K562 (cell line): Measurements from ENCODE around the gene GRM5. TPM values are rescaled to one million over a fixed set of nuclear protein-coding genes. Genes with fewer than 3 reads are reported as not detected.

Source experiments
- ATAC-seq: fragments of 200-7000 bp; cut with Tn5 transposase; 3 replicates; pipeline ENCODE4 v1.9.1; 2020; ENCODE audit warnings: moderate library complexity
- BruUV-seq: library from RNA; stranded (reverse); fragments of 400-500 nt; replicated peaks from 2 replicates; lab custom pipeline; 2021; lab: Mats Ljungman, UMichigan
- CTCF ChIA-PET: fragments of 300-600 bp; formaldehyde crosslinking; extraction: SDS; loops from one replicate; lab custom pipeline; 2021; ENCODE audit warnings: low intra/inter-chr PET ratio; lab: Yijun Ruan, JAX
- POLR2A ChIA-PET: fragments of 300-600, 350-650 bp; sonication (Branson Sonifier 250); formaldehyde crosslinking; extraction: SDS; loops from one replicate; lab custom pipeline; 2021; ENCODE audit warnings: antibody characterized with exemption, inconsistent platforms; lab: Yijun Ruan, JAX
- DNase-seq, 4 experiments: peaks; one replicate each; pipeline versions ENCODE4 v3.0.0 to v3.0.0-alpha.2; 2011 to 2018; ENCODE audit warnings: low spot score in 3 of 4, mixed read lengths in 3 of 4; ENCODE audit errors: extremely low read depth in 1 of 4
- FAIRE-seq: peaks from 2 replicates; lab custom pipeline; 2011; peaks lifted over from hg19 to GRCh38; lab: Jason Lieb, UNC
- H2AFZ ChIP-seq: 2 replicates; pipeline ENCODE4 v1.6.0; 2011; ENCODE audit warnings: low read depth, low read length, control low read depth, inconsistent platforms
- H3K27ac ChIP-seq: fragments of 200-600 bp; 3 replicates; pipeline ENCODE4 v1.8.0; 2011; ENCODE audit warnings: low read depth, mild to moderate bottlenecking, control low read depth, inconsistent platforms, low read length, moderate library complexity, mixed read lengths; ENCODE audit errors: extremely low read depth
- H3K27me3 ChIP-seq, 2 experiments: fragments of 300-600 bp in 1 of 2; 2 replicates in 1 of 2; 3 replicates in 1 of 2; pipeline versions ENCODE4 v1.6.0 to v1.8.0; 2011; ENCODE audit warnings: inconsistent platforms in 2 of 2, low read length in 2 of 2, mild to moderate bottlenecking in 1 of 2, mixed read lengths in 1 of 2, moderate library complexity in 1 of 2; ENCODE audit not compliant: control insufficient read depth in 2 of 2, insufficient read depth in 2 of 2
- H3K36me3 ChIP-seq: fragments of 300-600 bp; 3 replicates; pipeline ENCODE4 v1.8.0; 2011; ENCODE audit warnings: mild to moderate bottlenecking, low read length, inconsistent platforms; ENCODE audit not compliant: control insufficient read depth, insufficient read depth
- H3K4me1 ChIP-seq, 2 experiments: fragments of 200-600 bp in 1 of 2; replicated peaks in 1 of 2; 2 replicates in 1 of 2; 3 replicates in 1 of 2; pipeline versions ENCODE4 v1.5.1 to v1.8.0; 2011; ENCODE audit warnings: inconsistent platforms in 2 of 2, low read length in 2 of 2, mild to moderate bottlenecking in 1 of 2, mixed read lengths in 1 of 2, moderate library complexity in 1 of 2; ENCODE audit not compliant: control insufficient read depth in 2 of 2, insufficient read depth in 2 of 2
- H3K4me2 ChIP-seq: 2 replicates; pipeline ENCODE4 v1.6.1; 2011; ENCODE audit warnings: low read length, control low read depth, inconsistent platforms, mixed read lengths; ENCODE audit not compliant: insufficient read depth
- H3K4me3 ChIP-seq: fragments of 200-600 bp; sonication (generic), shearing (Covaris generic); 2 replicates; pipeline ENCODE4 v1.5.1; 2016; ENCODE audit warnings: control low read depth, inconsistent platforms
- H3K79me2 ChIP-seq: fragments of 200-600 bp; 3 replicates; pipeline ENCODE4 v1.8.0; 2011; ENCODE audit warnings: low read length, inconsistent platforms; ENCODE audit not compliant: control insufficient read depth, insufficient read depth
- H3K9ac ChIP-seq, 2 experiments: 2 replicates each; pipeline versions ENCODE4 v1.6.0 to v1.6.1; 2011; ENCODE audit warnings: low read depth in 2 of 2, low read length in 2 of 2, control low read depth in 1 of 2, inconsistent platforms in 1 of 2, mild to moderate bottlenecking in 1 of 2, mixed read lengths in 1 of 2; ENCODE audit not compliant: insufficient read depth in 1 of 2
- H3K9me1 ChIP-seq: one replicate; pipeline ENCODE4 v1.6.0; 2011; ENCODE audit warnings: inconsistent platforms, mild to moderate bottlenecking, low read length, moderate library complexity; ENCODE audit not compliant: control insufficient read depth, insufficient read depth
- H3K9me3 ChIP-seq: replicated peaks from 2 replicates; pipeline ENCODE4 v1.5.1; 2011; ENCODE audit warnings: low read depth, low read length, inconsistent platforms; ENCODE audit not compliant: control insufficient read depth, insufficient read depth
- H4K20me1 ChIP-seq: replicated peaks from 2 replicates; pipeline ENCODE4 v1.6.1; 2011; ENCODE audit warnings: low read length, inconsistent platforms, mixed read lengths; ENCODE audit not compliant: control insufficient read depth, insufficient read depth
- ARID1B ChIP-seq: fragments of 450-650 bp; IDR thresholded peaks from 2 replicates; pipeline ENCODE4 v1.6.1; 2016; ENCODE audit warnings: antibody characterized with exemption, mild to moderate bottlenecking, inconsistent platforms
- ATF6 ChIP-seq: sonication (generic); formaldehyde crosslinking; IDR thresholded peaks from 2 replicates; pipeline ENCODE4 v1.4.0; 2020; ENCODE audit warnings: mild to moderate bottlenecking, missing genetic modification reagents
- C11orf30 ChIP-seq: fragments of 450-650 bp; IDR thresholded peaks from 2 replicates; pipeline ENCODE4 v1.6.1; 2016; ENCODE audit warnings: low read depth, mild to moderate bottlenecking
- CHAMP1 ChIP-seq: fragments of 450-650 bp; IDR thresholded peaks from 2 replicates; pipeline ENCODE4 v1.6.1; 2016; ENCODE audit warnings: mild to moderate bottlenecking
- COPS2 ChIP-seq: fragments of 450-650 bp; conservative IDR thresholded peaks from 2 replicates; pipeline ENCODE4 v1.6.1; 2016; ENCODE audit warnings: mild to moderate bottlenecking, moderate library complexity
- FOXK2 ChIP-seq, 2 experiments: fragments of 450-650 bp; IDR thresholded peaks in 1 of 2; conservative IDR thresholded peaks in 1 of 2; 2 replicates each; pipeline ENCODE4 v1.6.1; 2016; ENCODE audit warnings: low read depth in 2 of 2, mild to moderate bottlenecking in 1 of 2
- HBP1 ChIP-seq: fragments of 450-650 bp; formaldehyde crosslinking; IDR thresholded peaks from 2 replicates; pipeline ENCODE4 v1.4.0; 2022; ENCODE audit warnings: missing genetic modification characterization
- XRCC5 ChIP-seq: fragments of 200-400 bp; formaldehyde crosslinking; IDR thresholded peaks from 2 replicates; pipeline ENCODE4 v1.6.1; 2017; ENCODE audit warnings: low read depth, mild to moderate bottlenecking, low read length
- ZHX1 ChIP-seq: fragments of 150-350 bp; conservative IDR thresholded peaks from 2 replicates; pipeline ENCODE4 v1.6.1; 2014; ENCODE audit warnings: low read length
- ZKSCAN3 ChIP-seq: fragments of 250-450 bp; sonication (Bioruptor Pico); IDR thresholded peaks from 2 replicates; pipeline ENCODE4 v1.4.0; 2020
- ZNF140 ChIP-seq: fragments of 250-450 bp; sonication (Bioruptor Pico); IDR thresholded peaks from 2 replicates; pipeline ENCODE4 v1.8.0; 2021; ENCODE audit warnings: moderate library complexity, mild to moderate bottlenecking, inconsistent platforms
- ZNF277 ChIP-seq: fragments of 250-450 bp; sonication (Bioruptor Pico); IDR thresholded peaks from 2 replicates; pipeline ENCODE4 v1.8.0; 2022; ENCODE audit warnings: inconsistent platforms, mild to moderate bottlenecking, moderate library complexity, borderline replicate concordance
- ZNF316 ChIP-seq: fragments of 450-650 bp; IDR thresholded peaks from 2 replicates; pipeline ENCODE4 v1.6.1; 2016
- ZNF77 ChIP-seq: fragments of 250-450 bp; sonication (Bioruptor Pico); IDR thresholded peaks from 2 replicates; pipeline ENCODE4 v1.5.0; 2020
- WGBS: fragments of 100-300 bp; shearing (Covaris generic); methylation state at CpG from one replicate; pipeline ENCODE4 v1.1.6; 2016; ENCODE audit warnings: low coverage, mixed read lengths; ENCODE audit not compliant: insufficient coverage; ENCODE audit errors: missing lambda C conversion rate; 5-methylcytosine and 5-hydroxymethylcytosine counted together
- in situ Hi-C: fragments of 300-500 bp; cut with MboI; formaldehyde crosslinking; loops from 4 replicates; pipeline ENCODE4 v1.15.0; 2018; ENCODE audit warnings: inconsistent platforms, mixed read lengths
- intact Hi-C: fragments of 100-400 bp; cut with micrococcal nuclease; formaldehyde crosslinking; loops from 2 replicates; pipeline ENCODE4 v1.14.2; 2022
- polyA plus RNA-seq, 8 experiments: library from polyadenylated mRNA; depleted of rRNA in 4 of 8; stranded (reverse) in 5 of 8; unstranded in 3 of 8; fragments of >200 nt; fragmentation: Nextera tagmentation in 2 of 8; fragmentation: Illumina TruSeq in 1 of 8; extraction: Ambion mirVana in 2 of 8; extraction: Trizol in 1 of 8; gene quantifications; 2 replicates each; pipeline versions ENCODE4 v1.2.1 to v1.2.3, GENCODE V29; 2011 to 2014; ENCODE audit warnings: inconsistent platforms in 1 of 8, missing spikeins in 1 of 8
- total RNA-seq, 7 experiments: library from RNA; depleted of rRNA in 6 of 7; stranded (reverse); fragments of >200 nt in 6 of 7; fragmentation: Illumina TruSeq in 2 of 7; extraction: Trizol in 2 of 7; gene quantifications; 2 replicates each; pipeline versions ENCODE4 v1.2.1 to v1.2.3, GENCODE V29; 2011 to 2021; ENCODE audit warnings: low replicate concordance in 1 of 7

The GRM5 gene
- total and polyA plus RNA-seq, 9 of the 15 experiments (the other 6 are each of a cell fraction or from before 2014, with no cell fraction given): not detected

GRCh38 chr11:88576741-88577140, 489.0 kb downstream of the GRM5 start:
- H3K36me3 ChIP-seq: no peaks in the 10 kb centered on the region
- BruUV-seq: no TSS peak
- no peak for TF ChIP-seq ATF6
- no peak for TF ChIP-seq CHAMP1
- TF ChIP-seq ZKSCAN3 (CRISPR knock-in tag): no peak
- no peak for TF ChIP-seq ZNF140 (CRISPR knock-in tag)
- TF ChIP-seq XRCC5: no peak
- no peak for TF ChIP-seq ZNF77 (CRISPR knock-in tag)
- TF ChIP-seq ARID1B: no peak
- TF ChIP-seq COPS2: no peak
- no peak for TF ChIP-seq ZNF277 (CRISPR knock-in tag)
- TF ChIP-seq HBP1: no peak
- TF ChIP-seq ZNF316: peak; percentile 43
- TF ChIP-seq C11orf30: peak; percentile 25; the same call in 1 of the 2 replicates
- no peak for TF ChIP-seq FOXK2 (conservative IDR thresholded peaks at IDR 0.05 in 1 of 2, IDR thresholded peaks at IDR 0.05 in 1 of 2; ENCODE audit: low read depth in 2 of 2)
- no peak for TF ChIP-seq ZHX1

More at GRCh38 chr11:88576741-88577140, 489.0 kb downstream of the GRM5 start:
- intact Hi-C loops (no loop called here), in situ Hi-C loops (no loop called here)
- Histone ChIP-seq H3K9ac (no peak overlapping the region), H3K9me1 (no peaks in the 10 kb centered on the region), H3K4me2 (no peak overlapping the region), H3K79me2 (no peaks in the 10 kb centered on the region), H4K20me1 (no peaks in the 10 kb centered on the region), H2AFZ (no peak overlapping the region), H3K9me3 (no peaks in the 10 kb centered on the region), H3K4me3 (no peak overlapping the region), H3K4me1 (no peaks in the 10 kb centered on the region), H3K27me3 (no peaks in the 10 kb centered on the region), H3K27ac (no peak overlapping the region)
- FAIRE-seq: no peak
- no peak for DNase-seq
- ATAC-seq: no peak
- ChIA-PET CTCF (no interaction called here), POLR2A (no interaction called here)
- 4% methylated on average over 2 of the region's 2 CpGs for whole genome bisulfite sequencing
